IMR-90 (cell line): ENCODE data around the gene SEC22A. TPM values are rescaled to one million over a fixed set of nuclear protein-coding genes. Genes with fewer than 3 reads are reported as not detected.

ENCODE experiments used
- ATAC-seq: fragments of 200-7000 bp; cut with Tn5 transposase; 2 replicates; pipeline ENCODE4 v1.9.1; 2020; ENCODE audit warnings: low read depth, mild to moderate bottlenecking, moderate library complexity
- BruUV-seq: library from RNA; stranded (reverse); fragments of 400-500 nt; replicated peaks from 2 replicates; lab custom pipeline; 2021; lab: Mats Ljungman, UMichigan
- CTCF ChIA-PET: fragments of 300-600 bp; formaldehyde crosslinking; extraction: SDS; loops from one replicate; lab custom pipeline; 2021; ENCODE audit warnings: antibody characterized with exemption; lab: Yijun Ruan, JAX
- POLR2A ChIA-PET: fragments of 300-600 bp; sonication (Branson Sonifier 250); formaldehyde crosslinking; loops from one replicate; lab custom pipeline; 2022; ENCODE audit warnings: antibody characterized with exemption; ENCODE audit not compliant: unreplicated experiment; lab: Charles Lee
- DNase-seq: peaks from one replicate; pipeline ENCODE4 v3.0.0; 2013
- H2AFZ ChIP-seq: replicated peaks from 2 replicates; pipeline ENCODE3; 2013; ENCODE audit warnings: low read length, mild to moderate bottlenecking; ENCODE audit not compliant: poor library complexity
- H2AK5ac ChIP-seq: 2 replicates; pipeline ENCODE4 v1.6.1; 2013; ENCODE audit warnings: low read depth, low read length, inconsistent platforms
- H2AK9ac ChIP-seq: replicated peaks from 2 replicates; pipeline ENCODE3; 2013; ENCODE audit warnings: mild to moderate bottlenecking, low read depth, low read length, moderate library complexity; ENCODE audit not compliant: poor library complexity
- H2BK120ac ChIP-seq: 2 replicates; pipeline ENCODE4 v1.6.1; 2013; ENCODE audit warnings: low read depth, low read length, inconsistent platforms
- H2BK15ac ChIP-seq: 3 replicates; pipeline ENCODE4 v1.6.1; 2013; ENCODE audit warnings: low read depth, low read length, inconsistent platforms
- H2BK20ac ChIP-seq: 2 replicates; pipeline ENCODE4 v1.6.1; 2013; ENCODE audit warnings: low read depth, mild to moderate bottlenecking, inconsistent platforms, low read length, moderate library complexity
- H2BK5ac ChIP-seq: 2 replicates; pipeline ENCODE4 v1.6.1; 2013; ENCODE audit warnings: mild to moderate bottlenecking, low read depth, low read length, inconsistent platforms; ENCODE audit not compliant: poor library complexity, severe bottlenecking
- H3K14ac ChIP-seq: replicated peaks from 2 replicates; pipeline ENCODE4 v1.6.1; 2013; ENCODE audit warnings: low read depth, low read length, inconsistent platforms
- H3K18ac ChIP-seq: 2 replicates; pipeline ENCODE4 v1.6.1; 2013; ENCODE audit warnings: low read depth, low read length, control low read depth
- H3K23ac ChIP-seq: 2 replicates; pipeline ENCODE4 v1.6.1; 2013; ENCODE audit warnings: low read depth, low read length, inconsistent platforms
- H3K27ac ChIP-seq: 2 replicates; pipeline ENCODE4 v1.5.1; 2013; ENCODE audit warnings: mild to moderate bottlenecking, control low read depth, low read length; ENCODE audit not compliant: insufficient read depth
- H3K27me3 ChIP-seq: 2 replicates; pipeline ENCODE4 v1.6.1; 2013; ENCODE audit warnings: low read length; ENCODE audit not compliant: control insufficient read depth, insufficient read depth
- H3K36me3 ChIP-seq: 2 replicates; pipeline ENCODE4 v1.6.1; 2013; ENCODE audit warnings: low read length, mixed read lengths; ENCODE audit not compliant: control insufficient read depth, insufficient read depth
- H3K4ac ChIP-seq: 2 replicates; pipeline ENCODE4 v1.6.1; 2013; ENCODE audit warnings: low read depth, low read length, inconsistent platforms
- H3K4me1 ChIP-seq: 2 replicates; pipeline ENCODE4 v1.6.1; 2013; ENCODE audit warnings: low read length, mixed read lengths; ENCODE audit not compliant: control insufficient read depth, insufficient read depth
- H3K4me2 ChIP-seq: 2 replicates; pipeline ENCODE4 v1.6.1; 2013; ENCODE audit warnings: low read depth, mild to moderate bottlenecking, control low read depth, low read length, moderate library complexity
- H3K4me3 ChIP-seq: 2 replicates; pipeline ENCODE4 v1.5.1; 2013; ENCODE audit warnings: low read depth, mild to moderate bottlenecking, control low read depth, low read length, moderate library complexity; ENCODE audit not compliant: insufficient read depth
- H3K56ac ChIP-seq: 2 replicates; pipeline ENCODE4 v1.6.1; 2013; ENCODE audit warnings: low read length, inconsistent platforms; ENCODE audit not compliant: insufficient read depth; ENCODE audit errors: extremely low read depth
- H3K79me1 ChIP-seq, 2 experiments: 2 replicates each; pipeline ENCODE4 v1.6.1; 2013; ENCODE audit warnings: low read length in 2 of 2, inconsistent platforms in 1 of 2, low read depth in 1 of 2
- H3K9ac ChIP-seq: 2 replicates; pipeline ENCODE4 v1.6.1; 2013; ENCODE audit warnings: low read depth, low read length, control low read depth
- H3K9me1 ChIP-seq: 2 replicates; pipeline ENCODE4 v1.6.1; 2013; ENCODE audit warnings: low read length, inconsistent platforms; ENCODE audit not compliant: insufficient read depth
- H3K9me3 ChIP-seq: 2 replicates; pipeline ENCODE4 v1.6.1; 2013; ENCODE audit warnings: low read length; ENCODE audit not compliant: control insufficient read depth, insufficient read depth
- H4K20me1 ChIP-seq: 2 replicates; pipeline ENCODE4 v1.6.1; 2013; ENCODE audit warnings: low read length, inconsistent platforms; ENCODE audit not compliant: insufficient read depth
- H4K5ac ChIP-seq: 2 replicates; pipeline ENCODE4 v1.6.1; 2013; ENCODE audit warnings: mild to moderate bottlenecking, low read depth, low read length, control low read depth
- H4K8ac ChIP-seq, 2 experiments: 2 replicates each; pipeline ENCODE4 v1.6.1; 2013; ENCODE audit warnings: low read depth in 2 of 2, low read length in 2 of 2, control low read depth in 1 of 2, inconsistent platforms in 1 of 2
- H4K91ac ChIP-seq: 2 replicates; pipeline ENCODE4 v1.6.1; 2013; ENCODE audit warnings: low read depth, low read length, inconsistent platforms; ENCODE audit not compliant: insufficient read depth
- BHLHE40 ChIP-seq: fragments of 150-350 bp; IDR thresholded peaks from 2 replicates; pipeline ENCODE4 v1.6.1; 2016; ENCODE audit warnings: mild to moderate bottlenecking, low read depth, low read length
- CEBPB ChIP-seq: IDR thresholded peaks from 2 replicates; pipeline ENCODE4 v1.6.1; 2012; ENCODE audit warnings: low read depth, low read length, improper control_type of control experiment
- CHD1 ChIP-seq: IDR thresholded peaks from 2 replicates; pipeline ENCODE4 v1.6.1; 2012; ENCODE audit warnings: low read depth, low read length, improper control_type of control experiment
- MAFK ChIP-seq: IDR thresholded peaks from 2 replicates; pipeline ENCODE4 v1.6.1; 2012; ENCODE audit warnings: low read depth, low read length, improper control_type of control experiment
- MXI1 ChIP-seq: IDR thresholded peaks from 2 replicates; pipeline ENCODE4 v1.6.1; 2012; ENCODE audit warnings: low read depth, mild to moderate bottlenecking, low read length, moderate library complexity, borderline replicate concordance
- RCOR1 ChIP-seq: IDR thresholded peaks from 2 replicates; pipeline ENCODE4 v1.6.1; 2012; ENCODE audit warnings: mild to moderate bottlenecking, low read length, improper control_type of control experiment; ENCODE audit not compliant: insufficient replicate concordance
- RFX5 ChIP-seq: IDR thresholded peaks from 2 replicates; pipeline ENCODE4 v1.8.0; 2012; ENCODE audit warnings: low read depth, mild to moderate bottlenecking, low read length, moderate library complexity
- SMC3 ChIP-seq: fragments of 150-350 bp; IDR thresholded peaks from 2 replicates; pipeline ENCODE4 v1.6.1; 2016; ENCODE audit warnings: low read depth, mild to moderate bottlenecking, antibody characterized with exemption, low read length, moderate library complexity
- WGBS, 2 experiments: methylation state at CpG; one replicate each; pipeline versions ENCODE4 v1.1.5 to v1.1.7; 2013; ENCODE audit warnings: missing lambda C conversion rate in 2 of 2; ENCODE audit not compliant: insufficient read length in 1 of 2; ENCODE audit errors: extremely low coverage in 2 of 2; 5-methylcytosine and 5-hydroxymethylcytosine counted together
- dilution Hi-C: fragments of 300-500 bp; cut with HindIII; formaldehyde crosslinking; loops from one replicate; pipeline ENCODE4 v1.14.3; 2018; ENCODE audit warnings: low sequenced_read_pairs; ENCODE audit not compliant: unreplicated experiment
- in situ Hi-C: fragments of 300-500 bp; cut with MboI; formaldehyde crosslinking; loops from 3 replicates; pipeline ENCODE4 v1.14.3; 2019; ENCODE audit warnings: low sequenced_read_pairs, inconsistent platforms, mixed read lengths
- intact Hi-C: fragments of 100-400 bp; cut with micrococcal nuclease; formaldehyde crosslinking; loops from 2 replicates; pipeline ENCODE4 v1.10.0; 2022
- polyA plus RNA-seq, 3 experiments: library from polyadenylated mRNA; depleted of rRNA; stranded (reverse); fragments of >200 nt; gene quantifications; 2 replicates each; pipeline ENCODE4 v1.2.3, GENCODE V29; 2012; ENCODE audit warnings: low replicate concordance in 1 of 3
- total RNA-seq: library from RNA; depleted of rRNA; stranded (reverse); fragments of >200 nt; gene quantifications from 2 replicates; pipeline ENCODE4 v1.2.3, GENCODE V29; 2012
- TF ChIP-seq, protein P1 (sequence below): fragments of 150-350 bp; IDR thresholded peaks from 2 replicates; pipeline ENCODE4 v1.6.1; 2017; ENCODE audit warnings: mild to moderate bottlenecking, antibody characterized with exemption, low read length, low read depth

The SEC22A gene
- total and polyA plus RNA-seq, 2 of the 4 experiments (the other 2 are of a cell fraction): 17.5 to 36.0 TPM

DNA sequence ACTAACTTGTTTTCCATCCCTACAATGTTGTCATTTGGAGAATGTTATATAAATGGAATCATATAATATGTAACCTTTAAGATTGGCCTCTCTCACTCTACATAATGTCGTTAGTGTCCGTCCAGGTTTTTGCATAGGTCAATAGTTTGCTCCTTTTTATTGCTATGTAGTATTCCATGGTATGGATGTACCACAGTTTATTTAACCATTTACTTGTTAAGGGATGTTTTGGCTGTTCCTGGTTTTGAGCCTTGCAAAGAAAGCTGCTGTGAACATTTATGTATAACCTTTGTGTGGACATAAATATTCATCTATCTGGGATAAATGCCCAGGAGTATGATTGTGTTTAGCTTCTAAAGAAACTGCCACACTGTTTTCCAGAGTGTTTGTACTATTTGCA, 34.1 kb upstream of the SEC22A start:
- dilution Hi-C loops: no loop called here
- Histone ChIP-seq H2AK5ac (no peak overlapping the region), H3K4me1 (peaks cover 5% of the 10 kb centered on the region; the same call in 1 of the 2 replicates), H4K20me1 (no peaks in the 10 kb centered on the region), H4K5ac (no peak overlapping the region), H3K27ac (no peak overlapping the region), H3K9me1 (peaks cover 12% of the 10 kb centered on the region; the same call in 1 of the 2 replicates), H2BK120ac (no peak overlapping the region), H2BK15ac (no peak overlapping the region), H4K8ac (no peak overlapping the region), H3K4me2 (no peak overlapping the region), H2AFZ (no peak overlapping the region), H3K9ac (no peak overlapping the region), H3K36me3 (peaks cover 18% of the 10 kb centered on the region), H3K56ac (no peak overlapping the region), H3K79me1 (no peaks in the 10 kb centered on the region), H3K9me3 (no peaks in the 10 kb centered on the region), H2BK20ac (no peak overlapping the region), H3K23ac (no peak overlapping the region), H3K27me3 (no peaks in the 10 kb centered on the region), H3K18ac (no peak overlapping the region), H4K91ac (no peak overlapping the region), H3K14ac (no peak overlapping the region), H3K4ac (no peak overlapping the region), H3K4me3 (no peak overlapping the region), H2AK9ac (no peak overlapping the region), H2BK5ac (no peak overlapping the region)
- POLR2A ChIA-PET: no interaction called here
- no peak for ATAC-seq
- in situ Hi-C loops: no loop called here
- no peak for DNase-seq
- no CpG with 5 or more reads among the region's 2 CpGs for WGBS, 2 experiments
- CTCF ChIA-PET: interaction anchor here (0.6 kb wide), 1 partner anchor 162 kb away, joined by 3 read pairs; no protein-coding TSS in a partner anchor
- BruUV-seq: no TSS peak
- TF ChIP-seq BHLHE40 (no peak), SMC3 (no peak), CHD1 (no peak), CEBPB (no peak), MAFK (no peak), RCOR1 (no peak), MXI1 (no peak), RFX5 (no peak)
- TF ChIP-seq, protein P1, sequence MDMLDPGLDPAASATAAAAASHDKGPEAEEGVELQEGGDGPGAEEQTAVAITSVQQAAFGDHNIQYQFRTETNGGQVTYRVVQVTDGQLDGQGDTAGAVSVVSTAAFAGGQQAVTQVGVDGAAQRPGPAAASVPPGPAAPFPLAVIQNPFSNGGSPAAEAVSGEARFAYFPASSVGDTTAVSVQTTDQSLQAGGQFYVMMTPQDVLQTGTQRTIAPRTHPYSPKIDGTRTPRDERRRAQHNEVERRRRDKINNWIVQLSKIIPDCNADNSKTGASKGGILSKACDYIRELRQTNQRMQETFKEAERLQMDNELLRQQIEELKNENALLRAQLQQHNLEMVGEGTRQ: no peak
- intact Hi-C loops: no loop called here
